GM12878 (cell line): Measurements from ENCODE around the gene RBM7. TPM values are rescaled to one million over a fixed set of nuclear protein-coding genes. Genes with fewer than 3 reads are reported as not detected.

Experiments used
- ATAC-seq: fragments of 200-7000 bp; cut with Tn5 transposase; 3 replicates; pipeline ENCODE4 v1.9.1; 2020; ENCODE audit warnings: mild to moderate bottlenecking, moderate library complexity
- BruUV-seq: library from RNA; stranded (reverse); fragments of 400-500 nt; replicated peaks from 2 replicates; lab custom pipeline; 2021; lab: Mats Ljungman, UMichigan
- CTCF ChIA-PET: fragments of 300-600 bp; sonication (Branson Sonifier 250); formaldehyde crosslinking; extraction: SDS; loops from one replicate; lab custom pipeline; 2021; ENCODE audit warnings: inconsistent platforms; lab: Yijun Ruan, JAX
- POLR2A ChIA-PET: fragments of 350-600 bp; formaldehyde crosslinking; extraction: SDS; loops from one replicate; lab custom pipeline; 2021; ENCODE audit warnings: inconsistent platforms; lab: Charles Lee
- RAD21 ChIA-PET: fragments of 300-600 bp; sonication (Branson Sonifier 250); formaldehyde crosslinking; loops from one replicate; lab custom pipeline; 2023; ENCODE audit warnings: antibody characterized with exemption; ENCODE audit not compliant: unreplicated experiment; lab: Charles Lee
- SMC1A ChIA-PET: fragments of 300-600 bp; sonication (Branson Sonifier 250); formaldehyde crosslinking; loops from one replicate; lab custom pipeline; 2023; ENCODE audit not compliant: unreplicated experiment, uncharacterized antibody; lab: Charles Lee
- DNase-seq: peaks from one replicate; pipeline ENCODE4 v3.0.0-alpha.2; 2011; ENCODE audit warnings: low read depth, low spot score
- FAIRE-seq: peaks from 3 replicates; lab custom pipeline; 2011; peaks lifted over from hg19 to GRCh38; lab: Jason Lieb, UNC
- H2AFZ ChIP-seq: 2 replicates; pipeline ENCODE4 v1.6.0; 2011; ENCODE audit warnings: low read depth, low read length, control low read depth; ENCODE audit not compliant: control insufficient read depth
- H3K27ac ChIP-seq: 2 replicates; pipeline ENCODE4 v1.5.1; 2011; ENCODE audit warnings: control low read depth; ENCODE audit not compliant: control insufficient read depth, insufficient read depth
- H3K27me3 ChIP-seq, 2 experiments: replicated peaks in 1 of 2; 2 replicates each; pipeline versions ENCODE4 v1.6.0 to v1.6.1; 2011; ENCODE audit warnings: low read length in 1 of 2; ENCODE audit not compliant: control insufficient read depth in 2 of 2, insufficient read depth in 2 of 2
- H3K36me3 ChIP-seq, 2 experiments: 2 replicates each; pipeline ENCODE4 v1.5.1; 2011; ENCODE audit warnings: low read length in 1 of 2; ENCODE audit not compliant: control insufficient read depth in 2 of 2, insufficient read depth in 2 of 2
- H3K4me1 ChIP-seq: 2 replicates; pipeline ENCODE4 v1.6.1; 2011; ENCODE audit warnings: mild to moderate bottlenecking, low read length, moderate library complexity, mixed read lengths; ENCODE audit not compliant: control insufficient read depth, insufficient read depth
- H3K4me2 ChIP-seq: 2 replicates; pipeline ENCODE4 v1.6.0; 2011; ENCODE audit warnings: control low read depth; ENCODE audit not compliant: control insufficient read depth, insufficient read depth
- H3K4me3 ChIP-seq: fragments of 200-600 bp; sonication (generic); 2 replicates; pipeline ENCODE4 v1.5.1; 2016
- H3K79me2 ChIP-seq: 2 replicates; pipeline ENCODE4 v1.6.0; 2011; ENCODE audit warnings: low read length; ENCODE audit not compliant: control insufficient read depth, insufficient read depth
- H3K9ac ChIP-seq: 2 replicates; pipeline ENCODE4 v1.8.0; 2011; ENCODE audit warnings: low read length, control low read depth, mixed read lengths; ENCODE audit not compliant: control insufficient read depth, insufficient read depth
- H3K9me3 ChIP-seq: replicated peaks from 3 replicates; pipeline ENCODE4 v1.5.1; 2011; ENCODE audit warnings: mild to moderate bottlenecking, low read length; ENCODE audit not compliant: control insufficient read depth, insufficient read depth
- H4K20me1 ChIP-seq: 2 replicates; pipeline ENCODE4 v1.6.0; 2011; ENCODE audit not compliant: control insufficient read depth, insufficient read depth
- ATF7 ChIP-seq: fragments of 450-650 bp; IDR thresholded peaks from 2 replicates; pipeline ENCODE4 v1.6.1; 2016; ENCODE audit warnings: low read depth, mild to moderate bottlenecking
- BHLHE40 ChIP-seq, 2 experiments: fragments of 450-650 bp in 1 of 2; IDR thresholded peaks; 2 replicates each; pipeline ENCODE4 v1.6.1; 2011 to 2017; ENCODE audit warnings: low read depth in 2 of 2, borderline replicate concordance in 1 of 2, improper control_type of control experiment in 1 of 2, low read length in 1 of 2, mild to moderate bottlenecking in 1 of 2
- MYB ChIP-seq: fragments of 150-350 bp; IDR thresholded peaks from 2 replicates; pipeline ENCODE4 v1.6.1; 2014; ENCODE audit warnings: mild to moderate bottlenecking, low read depth, low read length, borderline replicate concordance
- POLR2AphosphoS2 ChIP-seq: IDR thresholded peaks from 2 replicates; pipeline ENCODE4 v1.6.1; 2011; ENCODE audit warnings: low read depth, mild to moderate bottlenecking, low read length, improper control_type of control experiment, moderate library complexity
- RCOR1 ChIP-seq: conservative IDR thresholded peaks from 2 replicates; pipeline ENCODE4 v1.6.1; 2012; ENCODE audit warnings: low read depth, low read length, improper control_type of control experiment
- SPI1 ChIP-seq: IDR thresholded peaks from 2 replicates; pipeline ENCODE4 v1.6.1; 2011; ENCODE audit warnings: low read depth, mild to moderate bottlenecking, low read length, moderate library complexity, borderline replicate concordance; ENCODE audit not compliant: insufficient read depth
- ZNF384 ChIP-seq: IDR thresholded peaks from 2 replicates; pipeline ENCODE4 v1.6.1; 2012; ENCODE audit warnings: low read depth, mild to moderate bottlenecking, low read length, improper control_type of control experiment, borderline replicate concordance
- WGBS: methylation state at CpG from one replicate; pipeline ENCODE4 v1.1.6; 2016; ENCODE audit warnings: low lambda C conversion rate; ENCODE audit not compliant: insufficient replicate concordance, insufficient coverage; ENCODE audit errors: missing lambda C conversion rate; 5-methylcytosine and 5-hydroxymethylcytosine counted together
- in situ Hi-C: fragments of 300-500 bp; cut with MboI; formaldehyde crosslinking; loops from 9 replicates; pipeline ENCODE4 v1.14.3; 2018; ENCODE audit warnings: mixed read lengths
- intact Hi-C: fragments of 100-400 bp; cut with micrococcal nuclease; formaldehyde crosslinking; loops from one replicate; pipeline ENCODE4 v1.14.2; 2022; ENCODE audit not compliant: unreplicated experiment
- polyA plus RNA-seq, 11 experiments: library from polyadenylated mRNA; depleted of rRNA in 4 of 11; unstranded in 6 of 11; stranded (reverse) in 5 of 11; fragments of >200 nt; fragmentation: Nextera tagmentation in 4 of 11; fragmentation: Illumina TruSeq in 1 of 11; extraction: Ambion mirVana in 4 of 11; extraction: Trizol in 1 of 11; gene quantifications; 1 replicate in 1 of 11; 2 replicates in 10 of 11; pipeline versions ENCODE4 v1.2.1 to v1.2.3, GENCODE V29; 2011 to 2016; ENCODE audit warnings: inconsistent platforms in 2 of 11, missing spikeins in 2 of 11, low read depth in 1 of 11
- total RNA-seq, 4 experiments: library from RNA; depleted of rRNA in 3 of 4; stranded (reverse); fragments of >200 nt in 3 of 4; fragmentation: Illumina TruSeq in 1 of 4; extraction: Trizol in 1 of 4; gene quantifications; 2 replicates each; pipeline versions ENCODE4 v1.2.1 to v1.2.3, GENCODE V29; 2013 to 2021
- TF ChIP-seq, protein P1 (sequence below): fragments of 450-650 bp; IDR thresholded peaks from 2 replicates; pipeline ENCODE4 v1.6.1; 2017; ENCODE audit warnings: low read depth, mild to moderate bottlenecking, moderate library complexity

The RBM7 gene
- total and polyA plus RNA-seq, 10 of the 15 experiments (the other 5 are each of a cell fraction or from before 2014, with no cell fraction given): 17.0 to 46.2 (median 26.0) TPM

DNA sequence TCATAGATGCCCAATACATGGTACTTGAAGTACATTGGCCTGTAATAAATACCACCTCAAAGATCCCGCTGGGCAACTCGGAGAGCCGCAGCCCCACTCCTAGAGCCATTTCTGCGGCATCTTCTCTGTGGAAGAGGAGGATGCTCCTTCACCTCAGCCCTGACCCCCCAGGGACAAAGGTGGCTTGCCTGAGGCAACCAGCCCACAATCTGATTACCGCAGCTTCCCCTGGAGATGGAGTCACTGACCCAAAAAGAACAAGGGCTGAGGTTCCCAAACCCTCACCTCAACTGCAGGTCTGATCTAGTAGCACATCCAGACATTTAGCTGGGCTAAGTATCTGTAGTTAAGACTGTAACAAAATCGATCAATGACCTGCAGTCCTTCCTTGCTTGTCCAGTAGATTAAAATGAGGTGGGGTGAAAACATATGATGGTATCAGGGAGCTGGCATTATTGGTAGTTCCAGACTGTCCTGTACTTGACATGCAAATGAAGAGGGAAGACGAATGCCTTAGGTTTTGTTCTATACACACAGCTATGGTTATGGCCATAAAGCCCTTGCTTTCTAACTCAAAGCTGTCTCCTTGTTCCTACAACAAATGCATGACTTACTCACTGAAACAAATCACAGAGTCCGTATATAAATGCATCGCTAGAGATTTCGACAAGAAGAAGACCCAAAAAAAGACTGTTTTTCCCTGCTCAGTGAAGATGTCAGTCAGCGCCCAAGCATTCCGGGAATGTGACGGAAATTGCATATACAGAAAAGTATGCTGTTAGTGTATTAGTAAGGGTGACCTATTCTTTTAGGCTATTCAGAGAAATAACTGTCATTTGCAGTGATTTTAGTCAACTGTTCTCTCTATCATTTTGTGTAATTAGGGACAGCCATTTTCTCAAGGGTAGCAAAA, 33.9 kb upstream of the RBM7 start:
- no peak for FAIRE-seq
- Histone ChIP-seq H2AFZ (no peak overlapping the region), H3K79me2 (no peaks in the 10 kb centered on the region), H3K27ac (no peak overlapping the region), H3K4me3 (no peak overlapping the region), H4K20me1 (no peaks in the 10 kb centered on the region; the same call in 1 of the 2 replicates), H3K4me1 (no peaks in the 10 kb centered on the region), H3K27me3 (peaks cover 2 to 6% of the 10 kb centered on the region in 2 experiments; a peak in 3 of 4 replicates), H3K4me2 (no peak overlapping the region), H3K9ac (no peak overlapping the region), H3K36me3 (no peaks in the 10 kb centered on the region), H3K9me3 (no peaks in the 10 kb centered on the region)
- ATAC-seq: no peak
- intact Hi-C loops (no loop called here), in situ Hi-C loops (no loop called here)
- ChIA-PET SMC1A (interaction anchor here (1.0 kb wide), 1 partner anchor 31 kb away, joined by 3 read pairs; no protein-coding TSS in a partner anchor), CTCF (interaction anchor here (1.1 to 1.3 kb wide), 2 partner anchors 9 to 19 kb away, joined by 4 read pairs; no protein-coding TSS in a partner anchor), RAD21 (no interaction called here), POLR2A (interaction anchor here (0.5 kb wide), 1 partner anchor 24 kb away, joined by 3 read pairs; no protein-coding TSS in a partner anchor)
- no peak for TF ChIP-seq POLR2AphosphoS2
- TF ChIP-seq BHLHE40 (IDR thresholded peaks at IDR 0.05; ENCODE audit: borderline replicate concordance in 1 of 2, low read depth in 2 of 2, low read length in 1 of 2): no peak
- TF ChIP-seq MYB: no peak
- TF ChIP-seq ATF7: no peak
- TF ChIP-seq, protein P1, sequence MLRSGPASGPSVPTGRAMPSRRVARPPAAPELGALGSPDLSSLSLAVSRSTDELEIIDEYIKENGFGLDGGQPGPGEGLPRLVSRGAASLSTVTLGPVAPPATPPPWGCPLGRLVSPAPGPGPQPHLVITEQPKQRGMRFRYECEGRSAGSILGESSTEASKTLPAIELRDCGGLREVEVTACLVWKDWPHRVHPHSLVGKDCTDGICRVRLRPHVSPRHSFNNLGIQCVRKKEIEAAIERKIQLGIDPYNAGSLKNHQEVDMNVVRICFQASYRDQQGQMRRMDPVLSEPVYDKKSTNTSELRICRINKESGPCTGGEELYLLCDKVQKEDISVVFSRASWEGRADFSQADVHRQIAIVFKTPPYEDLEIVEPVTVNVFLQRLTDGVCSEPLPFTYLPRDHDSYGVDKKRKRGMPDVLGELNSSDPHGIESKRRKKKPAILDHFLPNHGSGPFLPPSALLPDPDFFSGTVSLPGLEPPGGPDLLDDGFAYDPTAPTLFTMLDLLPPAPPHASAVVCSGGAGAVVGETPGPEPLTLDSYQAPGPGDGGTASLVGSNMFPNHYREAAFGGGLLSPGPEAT: no peak
- no peak for TF ChIP-seq SPI1
- TF ChIP-seq RCOR1: no peak
- TF ChIP-seq ZNF384: no peak
- 52% methylated on average over 13 of the region's 13 CpGs for WGBS
- DNase-seq: no peak
- no TSS peak for BruUV-seq
